ENCODE results near the gene MKRN3.

DNA sequence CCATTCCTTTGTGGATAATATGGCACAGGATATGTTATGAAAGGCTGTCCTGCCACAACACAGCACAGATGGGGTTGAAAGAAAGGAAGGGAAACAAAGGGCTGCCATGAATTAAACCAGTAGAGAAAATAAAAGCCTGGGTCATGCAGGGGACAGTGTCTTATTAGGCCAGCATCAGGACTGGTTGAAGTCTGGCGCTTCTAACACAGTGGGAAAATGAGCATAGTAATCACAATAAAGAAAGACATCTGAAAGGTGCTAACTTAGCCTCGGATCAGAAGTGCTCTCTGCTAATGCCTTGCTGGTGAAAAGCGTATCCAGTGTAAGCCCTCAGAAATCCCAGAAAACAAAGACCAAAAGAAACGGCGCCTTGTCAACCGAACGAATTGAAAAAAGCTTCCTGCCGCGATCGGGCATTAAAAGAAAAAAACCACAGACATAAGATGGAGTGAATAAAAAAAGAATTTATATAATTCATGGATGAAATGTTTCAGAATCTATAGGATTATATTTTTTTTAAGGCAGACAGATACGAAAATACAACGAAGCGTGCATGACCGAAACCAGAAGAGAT, 566 bp upstream of the MKRN3 start:
- no peak for TF ChIP-seq POLR2A (IDR thresholded peaks at IDR 0.05)
- TF ChIP-seq CTCF (IDR thresholded peaks at IDR 0.05), result no peak

Data from ovary (tissue), 3 donors.